Pulmonary artery endothelial cell (primary cell): ENCODE measurements around the gene TERT. TPM values are rescaled to one million over a fixed set of nuclear protein-coding genes. Genes with fewer than 3 reads are reported as not detected.

Experiments
- DNase-seq: peaks from one replicate; pipeline ENCODE4 v3.0.0-alpha.2; 2011; ENCODE audit warnings: low read depth, low spot score
- total RNA-seq: library from RNA; depleted of rRNA; stranded (reverse); fragments of >200 nt; gene quantifications from 2 replicates; pipeline ENCODE4 v1.2.3, GENCODE V29; 2014

Gene TERT
- total RNA-seq, 1 donor from 2014 or later, result 0.07 TPM

DNA sequence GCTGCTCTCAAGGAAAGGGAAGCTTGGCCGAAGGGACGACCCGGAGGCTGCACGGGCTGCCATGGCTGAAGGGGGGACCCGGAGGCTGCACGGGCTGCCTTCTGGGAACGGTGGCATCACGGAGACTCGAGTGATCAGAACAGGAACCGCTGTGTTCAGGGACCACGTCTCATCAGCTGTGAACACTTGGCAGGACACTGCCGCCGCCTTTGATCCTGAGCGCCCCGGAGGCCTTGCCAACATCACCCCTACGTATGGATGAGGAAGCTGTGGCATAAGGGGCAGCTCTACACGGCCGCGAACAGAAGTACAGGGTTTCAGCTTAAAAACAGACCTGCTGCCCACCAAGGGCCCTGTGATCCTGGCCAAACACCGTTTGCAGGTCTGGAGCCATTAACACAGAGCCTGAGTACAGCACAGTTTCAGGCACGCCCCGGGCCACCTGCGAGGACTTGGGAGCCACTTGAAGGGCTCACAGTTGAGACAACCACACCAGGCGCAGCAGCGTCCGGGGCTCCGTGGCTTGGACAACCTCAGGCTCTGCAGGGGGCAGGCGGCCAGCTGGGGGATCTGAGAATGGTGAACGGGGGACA, 23.9 kb upstream of the TERT start:
- DNase-seq, result no peak

DNA sequence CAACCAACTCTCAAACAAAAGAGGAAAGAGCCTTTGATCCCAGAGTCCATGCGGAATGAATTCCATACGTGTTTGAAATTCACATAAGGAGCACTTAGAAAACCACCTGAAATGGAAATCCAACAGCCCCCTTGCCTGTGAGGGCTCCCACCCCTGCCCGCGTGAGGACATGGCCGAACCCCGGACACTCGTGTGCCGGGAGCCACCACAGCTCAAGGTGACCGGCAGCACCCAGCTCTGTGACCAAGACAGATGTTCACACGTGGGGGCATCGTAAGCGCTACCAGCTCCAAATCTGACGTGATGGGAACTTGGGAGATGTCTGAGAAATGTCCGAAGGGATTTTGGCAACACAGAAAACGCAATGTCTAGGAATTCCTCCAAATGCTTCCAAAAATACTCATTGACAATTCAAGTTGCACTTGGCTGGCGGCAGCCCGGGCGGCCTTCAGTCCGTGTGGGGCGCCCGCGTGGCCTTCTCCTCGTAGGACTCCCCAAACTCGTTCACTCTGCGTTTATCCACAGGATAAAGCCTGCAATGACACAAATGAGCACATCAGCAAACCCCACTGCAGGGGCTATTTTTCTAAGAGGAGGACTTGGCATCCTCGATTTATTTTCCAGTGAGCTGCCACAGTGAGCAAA, 23.2 kb upstream of the TERT start:
- no peak for DNase-seq

DNA sequence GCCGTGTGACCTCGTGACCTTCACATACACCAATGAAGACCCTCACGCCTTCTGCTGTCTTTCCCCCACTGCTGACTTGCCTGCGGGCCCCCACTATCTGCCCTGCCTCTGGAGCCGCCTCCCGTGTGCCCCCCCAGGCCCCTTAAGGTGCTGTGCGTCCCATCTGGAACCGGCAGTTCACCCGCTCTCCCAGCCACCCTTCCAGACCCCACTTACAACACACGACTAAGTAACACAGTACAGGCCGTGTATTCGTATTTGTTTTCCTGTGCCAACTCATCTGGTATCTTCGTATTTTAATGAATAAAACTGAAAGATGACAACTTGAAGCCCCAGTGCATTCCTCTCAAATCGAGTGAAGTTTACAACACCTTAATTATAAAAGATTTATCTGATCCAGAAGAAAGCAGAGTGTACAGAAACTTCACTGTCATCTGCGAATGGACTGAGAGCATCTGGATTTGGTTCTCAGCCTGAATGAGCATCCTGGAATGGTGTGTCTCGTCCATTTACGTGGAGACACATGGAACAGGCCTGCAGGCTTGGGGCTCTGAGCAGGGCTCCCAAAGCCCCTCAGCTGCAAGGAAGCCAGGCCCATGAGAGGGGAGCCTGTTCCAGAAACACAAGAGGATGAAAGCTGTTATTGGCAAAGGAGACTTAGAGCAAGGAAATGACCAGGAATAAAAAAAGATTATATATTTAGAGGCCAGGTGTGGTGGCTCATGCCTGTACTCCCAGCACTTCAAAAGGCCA, 21.9 kb upstream of the TERT start:
- DNase-seq, result no peak

DNA sequence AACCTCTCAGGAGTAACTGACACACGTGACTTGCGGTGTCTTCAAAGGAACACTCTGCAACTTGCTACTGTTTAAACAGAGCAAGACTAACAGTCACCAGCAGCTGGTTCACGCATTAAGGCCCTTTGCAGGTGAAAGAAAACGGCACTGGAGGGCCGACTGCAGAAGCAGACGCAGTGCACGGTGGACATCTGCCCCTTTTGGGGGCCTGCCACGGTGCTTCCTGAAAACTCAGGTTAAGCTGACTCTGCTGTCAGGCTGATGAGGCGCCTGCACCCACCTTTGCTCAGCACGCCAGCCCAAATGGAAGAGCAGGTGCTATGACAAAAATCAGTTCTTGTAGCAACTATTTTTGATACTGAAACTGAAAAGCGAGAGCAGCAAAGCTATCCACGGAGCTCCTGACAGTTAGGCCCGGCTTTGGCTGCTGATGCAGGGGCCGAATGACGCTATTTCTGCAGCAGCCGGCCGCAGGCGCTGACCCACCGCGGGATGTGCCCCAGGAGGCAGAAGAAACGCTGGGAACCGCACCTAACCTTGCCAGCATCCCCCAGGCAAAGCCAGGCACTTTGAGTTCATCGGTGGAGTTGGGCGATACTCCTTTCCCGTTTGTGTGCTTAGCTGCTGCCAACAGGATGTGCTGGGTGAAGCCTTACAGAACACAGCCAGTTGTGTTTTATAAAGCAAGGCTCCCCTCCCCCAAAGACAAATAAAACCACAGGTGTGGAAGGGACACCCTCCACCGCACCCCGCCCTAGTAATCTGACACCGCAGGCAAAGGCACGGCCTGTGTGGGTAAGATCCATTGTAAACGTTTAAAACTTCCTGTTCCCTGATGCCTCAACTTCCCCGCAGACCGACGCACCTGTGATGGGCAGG, 21.1 kb upstream of the TERT start:
- no peak for DNase-seq

DNA sequence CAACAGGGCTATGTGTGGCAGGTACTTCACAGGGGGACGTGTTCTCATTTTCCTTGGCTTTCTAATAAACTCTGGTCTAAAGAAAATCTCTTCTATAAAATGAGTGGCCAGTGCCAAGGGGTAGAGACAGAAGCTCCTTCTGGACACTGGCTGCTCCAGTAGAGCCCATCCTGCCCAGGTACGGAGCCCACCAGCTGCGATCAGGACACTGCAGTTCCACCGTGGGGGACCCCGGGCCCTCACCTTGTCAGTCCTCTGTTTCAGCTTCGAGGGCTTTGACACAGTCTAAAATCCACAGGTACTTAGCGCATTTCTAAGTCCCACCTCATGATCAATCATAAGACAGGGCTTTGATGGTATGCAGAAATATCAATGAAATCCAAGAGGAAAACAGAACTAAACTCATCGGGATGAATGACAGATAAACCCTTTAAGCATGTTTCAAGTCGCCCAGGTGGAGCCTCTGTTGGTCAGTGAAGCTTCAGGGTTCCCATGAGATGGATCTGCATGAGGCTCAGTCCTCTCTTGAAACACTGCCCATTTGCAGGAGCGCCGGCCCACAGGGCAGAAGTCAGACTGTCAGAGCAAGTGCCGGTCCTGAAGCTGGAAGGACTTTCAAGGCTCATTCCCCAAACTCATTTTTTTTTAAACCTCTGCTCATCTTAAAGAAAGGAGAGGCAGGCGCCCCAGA, 20.3 kb upstream of the TERT start:
- DNase-seq, result no peak

DNA sequence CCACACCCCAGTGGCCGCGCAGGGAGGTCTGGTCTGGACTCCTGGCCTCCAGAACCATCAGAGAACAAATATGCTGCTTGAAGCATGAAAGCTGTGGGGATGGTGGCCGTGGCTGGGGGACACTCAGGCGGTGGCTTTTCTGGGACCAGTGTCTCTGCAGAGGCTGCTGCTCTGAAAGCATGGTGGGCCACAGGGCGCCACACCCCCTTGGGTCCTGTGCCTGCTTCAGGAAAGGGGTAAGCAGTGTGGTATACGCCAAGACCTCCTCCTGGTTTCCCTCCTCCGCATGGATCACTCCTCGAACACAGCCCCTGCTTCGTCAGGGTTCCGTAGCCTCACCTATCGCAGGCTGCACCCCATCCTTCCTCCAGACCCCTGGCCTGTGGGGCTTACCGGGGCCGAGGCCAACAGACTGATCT, 19.7 kb upstream of the TERT start:
- DNase-seq, result no peak

DNA sequence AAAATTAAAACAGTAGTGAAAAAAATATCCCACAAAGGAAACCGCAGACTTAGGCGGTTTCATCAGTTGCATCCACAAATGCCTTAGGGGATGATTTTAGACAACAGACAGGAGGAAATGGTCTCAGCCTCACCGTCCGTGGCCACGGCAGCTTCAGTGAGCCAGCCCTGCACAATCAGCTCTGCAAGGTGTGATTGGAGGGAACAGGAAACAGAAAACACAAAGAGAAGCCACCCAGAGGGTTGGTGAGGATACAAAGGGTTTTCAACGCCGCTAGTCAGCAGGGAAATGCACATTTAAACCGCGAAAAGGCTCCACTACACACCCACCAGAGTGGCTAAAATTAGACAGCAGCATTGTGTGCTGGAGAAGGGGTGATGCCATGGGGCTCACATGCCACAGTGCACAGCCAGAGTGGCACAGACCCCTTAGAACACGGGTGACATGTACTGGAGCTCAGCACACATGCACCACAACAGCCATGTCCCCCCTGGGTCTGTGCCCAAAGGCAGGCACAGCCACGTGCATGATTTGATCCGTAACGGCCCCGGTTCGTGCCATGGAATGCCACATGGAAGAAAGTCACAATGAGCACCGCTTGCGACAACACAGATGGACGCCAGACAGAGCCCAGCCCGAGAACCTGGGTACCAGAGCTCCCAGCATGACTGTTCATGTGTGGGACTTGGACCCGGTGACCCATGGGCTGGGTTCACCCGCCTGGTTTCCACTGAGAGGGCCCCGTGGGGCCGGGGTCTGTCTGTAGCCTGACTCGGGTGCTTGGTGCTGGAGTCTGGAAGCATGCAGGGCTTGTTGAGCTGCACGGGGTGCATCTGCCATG, 18.3 kb upstream of the TERT start:
- DNase-seq, result no peak

DNA sequence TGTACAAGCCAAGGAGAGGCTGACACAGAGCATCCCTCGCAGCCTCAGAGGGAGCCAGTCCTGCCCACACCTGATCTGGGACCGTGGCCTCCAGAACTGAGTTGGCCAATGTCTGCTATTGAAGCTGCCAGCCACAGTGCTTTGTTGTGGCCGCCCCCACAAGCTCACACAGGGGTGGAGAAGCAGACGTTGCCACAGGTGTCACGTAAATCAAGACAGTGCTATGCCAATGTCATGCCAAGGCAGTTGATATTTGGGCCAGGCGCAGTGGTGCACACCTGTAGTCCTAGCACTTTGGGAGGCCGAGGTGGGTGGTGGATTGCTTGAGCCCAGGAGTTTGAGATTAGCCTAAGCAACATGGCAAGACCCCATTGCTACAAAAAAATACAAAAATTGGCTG, 17.3 kb upstream of the TERT start:
- no peak for DNase-seq

DNA sequence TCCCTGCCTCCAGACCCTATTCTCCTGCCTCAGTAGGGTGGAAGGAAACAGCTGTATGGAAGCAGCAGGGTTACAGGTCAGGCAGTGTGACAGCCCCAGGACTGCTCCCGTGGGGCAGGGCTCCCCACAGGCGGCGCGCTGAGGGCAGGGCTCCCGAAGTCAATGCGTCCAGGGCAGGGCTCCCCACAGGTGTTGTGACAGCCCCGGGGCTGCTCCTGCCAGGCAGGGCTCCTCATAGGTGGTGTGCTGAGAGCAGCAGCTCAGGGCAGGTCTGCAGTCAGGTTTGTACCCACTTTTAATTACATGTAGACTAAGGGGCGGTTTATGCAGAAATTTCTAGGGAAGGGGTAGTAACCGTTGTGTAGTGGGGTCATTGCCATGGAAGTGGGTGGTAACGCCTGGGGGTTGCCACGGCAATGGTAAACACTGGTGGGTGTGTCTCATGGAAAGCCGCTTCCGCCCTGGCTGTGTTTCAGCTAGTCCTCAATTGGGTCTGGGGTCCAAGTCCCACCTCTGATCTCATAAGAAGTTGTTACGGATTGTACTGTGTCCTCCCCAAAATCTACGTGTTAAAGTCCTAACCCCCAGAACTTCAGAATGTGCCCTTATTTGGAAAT, 16.7 kb upstream of the TERT start:
- no peak for DNase-seq

DNA sequence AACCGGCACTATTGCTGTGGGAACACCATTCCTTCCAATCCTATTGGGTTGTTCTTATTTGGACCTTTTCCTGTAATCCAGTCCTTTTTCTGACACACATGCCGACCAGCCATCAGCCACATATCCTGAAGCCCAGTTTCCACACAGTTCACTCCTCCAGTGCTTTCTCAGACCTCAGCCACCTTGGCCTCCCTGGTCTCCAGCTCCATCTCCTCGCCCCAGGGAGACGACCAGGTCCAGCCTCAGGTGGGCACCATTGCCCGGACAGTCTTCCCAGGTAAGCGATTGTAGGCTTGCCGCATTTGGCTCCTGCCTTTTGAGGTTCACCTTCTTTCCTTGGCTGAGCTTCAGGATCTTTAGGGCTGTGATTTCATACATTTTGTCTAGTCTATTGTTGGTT, 15.2 kb upstream of the TERT start:
- no peak for DNase-seq

DNA sequence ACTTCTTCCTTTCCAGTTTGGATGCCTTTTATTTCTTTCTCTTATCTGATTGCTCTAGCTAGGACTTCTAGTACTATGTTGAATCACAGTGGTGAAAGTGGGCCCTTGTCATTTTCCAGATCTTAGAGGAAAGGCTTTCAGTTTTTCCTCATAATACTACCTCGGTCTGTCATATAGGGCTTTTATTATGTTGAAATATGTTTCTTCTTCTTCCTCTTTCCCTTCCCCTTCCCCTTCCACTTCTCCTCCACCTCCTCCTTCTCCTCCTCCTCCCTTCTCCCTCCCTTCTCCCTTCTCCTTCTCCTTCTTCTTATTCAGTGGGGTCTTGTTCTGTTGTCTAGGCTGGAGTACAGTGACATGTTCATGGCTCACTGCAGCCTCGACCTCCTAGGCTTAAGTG, 9.2 kb upstream of the TERT start:
- no peak for DNase-seq

DNA sequence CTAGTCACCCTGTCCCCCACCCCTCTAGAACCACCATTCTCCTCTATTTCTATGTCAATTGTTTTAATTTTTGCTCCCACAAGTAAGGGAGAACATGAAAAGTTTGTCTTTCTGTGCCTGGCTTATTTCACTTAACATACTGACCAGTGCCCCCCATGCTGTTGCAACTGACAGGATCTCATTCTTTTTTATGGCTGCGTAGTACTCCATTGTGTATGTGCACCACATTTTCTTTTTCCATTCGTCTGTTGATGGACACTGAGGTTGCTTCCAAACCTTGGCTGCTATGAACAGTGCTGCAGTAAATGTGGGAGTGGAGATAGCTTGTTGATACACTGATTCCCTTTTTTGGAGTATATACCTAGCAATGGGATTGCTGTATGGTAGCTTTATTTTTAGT, 7.4 kb upstream of the TERT start:
- no peak for DNase-seq

DNA sequence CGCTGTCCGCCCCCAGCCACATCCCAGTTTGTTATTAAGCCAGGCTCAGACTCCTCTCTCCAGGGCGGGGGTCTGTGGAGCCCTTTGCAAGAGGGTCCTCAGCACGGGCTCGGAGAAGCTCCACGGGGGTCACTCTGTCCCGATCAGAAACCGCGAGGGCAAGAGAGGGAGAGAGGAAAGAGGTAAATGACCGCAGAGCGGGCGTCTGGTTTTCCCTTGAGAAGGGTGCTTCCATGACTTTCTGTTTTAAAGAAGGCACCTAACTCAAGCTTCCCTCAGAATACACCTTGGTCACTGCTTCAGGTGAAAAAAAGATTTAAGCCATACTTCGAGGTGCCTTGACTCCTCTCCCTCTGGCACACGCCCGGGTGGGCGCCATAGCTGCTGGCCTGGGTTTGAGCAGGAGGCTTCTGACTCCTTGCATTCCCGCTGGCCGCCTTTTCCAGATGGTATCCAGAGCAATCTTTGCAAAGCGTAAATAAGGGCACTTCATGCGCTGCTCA, 5.8 kb upstream of the TERT start:
- DNase-seq, result no peak

DNA sequence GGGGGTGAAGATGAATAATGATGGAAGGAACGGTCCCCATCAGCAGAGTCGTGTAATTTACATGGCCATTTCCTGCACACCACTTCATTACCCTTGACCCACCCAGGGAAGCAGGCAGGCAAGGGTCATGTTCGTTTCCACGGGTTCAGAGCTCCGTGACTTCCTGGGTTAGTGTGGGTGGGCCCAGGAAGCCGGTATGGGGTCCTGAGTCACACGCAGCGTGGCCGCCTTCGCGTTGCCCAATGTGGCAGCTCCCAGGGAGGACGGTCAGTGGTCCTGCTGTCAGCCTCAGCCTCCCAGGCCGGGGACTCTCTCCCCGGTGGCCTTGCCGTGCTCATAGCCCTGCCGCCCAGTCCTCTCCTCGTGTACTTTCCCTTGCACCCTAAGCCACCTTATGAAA, 5.1 kb upstream of the TERT start:
- DNase-seq, result no peak

DNA sequence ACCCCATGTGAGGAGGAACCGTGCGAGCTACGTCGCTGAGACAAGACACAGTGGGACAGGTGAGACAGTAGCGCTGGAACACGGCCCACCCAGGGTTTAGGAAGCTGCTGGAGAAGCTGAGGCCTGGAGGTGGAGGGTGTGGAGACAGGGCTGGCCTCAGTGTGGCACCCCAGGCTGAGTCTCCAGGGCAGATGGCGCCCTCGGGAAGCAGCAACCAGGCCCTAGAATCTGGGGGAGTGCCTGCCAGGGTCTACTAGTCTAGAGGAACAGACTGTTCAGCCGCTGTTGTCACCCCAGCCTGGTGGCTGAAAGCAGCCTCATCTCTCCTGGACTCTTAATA, 4.6 kb upstream of the TERT start:
- DNase-seq, result no peak

DNA sequence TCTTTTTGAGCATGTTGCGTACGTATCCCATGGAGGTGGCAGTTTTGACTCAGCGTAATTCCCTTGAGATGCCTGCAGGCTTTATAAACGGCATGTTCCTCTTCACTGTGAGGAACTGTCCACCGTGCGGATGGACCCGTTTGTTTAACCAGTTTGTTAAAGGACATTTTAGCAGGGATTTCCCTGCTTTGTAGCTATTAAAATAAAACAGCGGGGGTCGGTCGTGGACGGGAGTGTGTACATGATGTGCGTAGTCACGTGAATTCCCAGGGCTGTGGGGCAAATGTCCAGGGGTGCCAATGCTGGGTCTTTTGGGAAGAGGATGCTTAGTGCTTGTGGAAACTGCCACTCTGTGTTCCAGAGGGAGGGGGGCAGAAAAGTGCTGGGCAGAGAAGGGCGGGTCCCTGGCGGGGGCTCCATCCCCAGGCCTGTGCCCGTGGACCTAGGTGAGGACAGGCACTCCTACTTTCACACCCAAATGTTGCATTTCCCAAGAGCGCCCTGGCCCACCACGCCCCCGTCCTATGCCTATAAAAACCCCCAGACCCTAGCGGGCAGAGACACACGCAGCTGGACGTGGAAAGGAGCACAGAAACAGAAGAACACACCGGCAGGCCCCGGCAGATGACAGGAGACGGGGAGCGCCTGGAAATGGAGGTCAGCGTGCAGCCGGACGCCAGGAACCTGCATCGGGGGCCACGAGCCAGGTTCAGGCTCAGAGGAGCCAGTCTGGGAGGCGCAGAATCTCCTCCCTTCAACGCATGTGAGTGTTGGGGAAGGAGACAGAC, 4.0 kb upstream of the TERT start:
- DNase-seq, result no peak

DNA sequence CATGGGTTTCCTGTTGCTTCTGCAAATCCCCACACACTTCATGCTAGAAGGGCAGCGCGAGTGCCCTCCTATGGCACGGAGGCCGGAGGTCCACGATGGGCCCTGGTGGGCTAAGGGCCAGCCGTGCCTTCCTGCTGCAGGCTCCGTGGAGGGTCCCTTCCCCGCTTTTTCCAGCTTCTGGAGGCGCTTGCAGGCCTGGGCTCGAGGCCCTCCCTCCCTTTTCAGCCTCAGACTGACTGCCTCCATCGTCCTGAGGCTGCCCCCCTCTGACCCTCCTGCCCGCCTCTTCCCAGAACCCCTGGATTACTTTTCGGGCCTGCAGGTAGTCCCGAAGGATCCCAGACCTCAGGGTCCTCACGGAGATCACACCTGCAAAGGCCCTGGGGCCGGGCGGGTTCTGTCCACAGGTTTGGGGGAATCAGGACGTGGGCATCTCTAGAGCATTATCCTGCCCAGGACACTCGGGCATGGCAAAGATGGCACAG, 3.2 kb upstream of the TERT start:
- no peak for DNase-seq

DNA sequence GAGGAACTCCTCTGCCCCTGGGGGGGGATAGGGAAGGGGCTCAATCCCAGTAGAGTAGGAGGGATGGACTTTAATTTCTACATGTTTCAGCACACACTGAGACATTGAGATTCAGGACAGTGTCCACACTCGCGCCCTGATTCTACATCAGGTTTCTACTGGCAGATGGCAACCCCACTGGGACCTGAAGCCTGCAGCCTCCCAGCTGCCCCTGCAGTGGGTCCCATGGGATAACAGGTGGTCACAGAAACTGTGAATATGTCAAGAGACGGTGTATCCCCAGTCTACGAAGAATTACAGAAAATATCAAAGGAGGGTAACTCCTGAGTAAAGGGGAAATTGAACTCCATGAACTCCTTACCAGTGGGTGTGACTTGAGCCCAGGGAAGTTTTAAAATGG, 2.4 kb upstream of the TERT start:
- DNase-seq, result no peak

DNA sequence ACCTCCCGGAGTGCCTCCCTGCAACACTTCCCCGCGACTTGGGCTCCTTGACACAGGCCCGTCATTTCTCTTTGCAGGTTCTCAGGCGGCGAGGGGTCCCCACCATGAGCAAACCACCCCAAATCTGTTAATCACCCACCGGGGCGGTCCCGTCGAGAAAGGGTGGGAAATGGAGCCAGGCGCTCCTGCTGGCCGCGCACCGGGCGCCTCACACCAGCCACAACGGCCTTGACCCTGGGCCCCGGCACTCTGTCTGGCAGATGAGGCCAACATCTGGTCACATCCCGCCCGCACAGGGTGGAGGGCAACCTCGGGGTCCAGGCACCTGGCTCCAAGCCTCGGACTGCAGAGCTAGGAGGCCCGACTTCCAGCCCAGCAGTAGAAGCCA, 776 bp upstream of the TERT start:
- no peak for DNase-seq
